Measurements from ENCODE around the gene TMEM52. TPM values are rescaled to one million over a fixed set of nuclear protein-coding genes. Genes with fewer than 3 reads are reported as not detected.
"Not testable (repeated sequence)": the region's sequence is repeated elsewhere in the genome, so short reads cannot be mapped to it uniquely, and the experiment has no call there.

TMEM52 gene
- total RNA-seq, 4 donors from 2014 or later: 0.40 to 3.1 (median 1.8) TPM

DNA sequence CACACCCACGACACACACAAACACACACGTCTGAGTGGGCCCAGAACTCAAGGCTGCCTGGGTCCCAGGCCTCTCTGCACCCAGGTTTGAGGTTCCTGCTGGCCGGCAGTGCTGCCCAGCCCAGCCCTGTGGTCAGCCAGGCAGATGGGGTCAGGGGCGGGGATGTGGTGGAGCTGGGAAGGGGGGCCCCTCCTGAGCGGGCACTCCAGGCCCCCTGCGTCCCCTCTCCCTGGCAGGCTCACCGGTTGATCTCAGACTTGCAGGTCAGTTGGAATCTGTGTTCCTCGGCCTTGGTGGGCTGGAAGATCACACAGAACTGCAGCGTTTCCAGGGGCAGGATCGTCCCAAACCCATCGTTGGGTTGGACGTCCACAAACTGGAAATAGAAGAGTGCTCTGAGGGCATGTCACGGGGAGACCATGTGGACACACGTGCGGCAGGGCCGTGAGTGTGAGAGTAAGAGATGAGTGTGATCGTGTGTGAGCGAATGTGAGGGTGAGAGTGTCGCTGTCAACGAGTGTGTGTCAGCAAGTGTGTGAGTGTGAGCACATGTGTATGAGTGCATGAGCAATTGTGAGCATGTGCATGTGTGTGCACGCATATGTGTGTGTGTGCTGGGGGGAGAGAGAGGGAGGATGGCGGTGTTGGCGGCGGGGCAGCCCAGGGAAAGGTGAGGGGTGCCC lies 19.7 kb upstream of the TMEM52 start:
- Histone ChIP-seq H3K36me3 (no peaks in the 10 kb centered on the region), H3K4me1 (peaks cover 0 to 2% (median under 1%) of the 10 kb centered on the region in 3 donors), H3K27me3 (peaks cover 68% of the 10 kb centered on the region), H3K27ac (no peak overlapping the region), H3K9me3 (no peaks in the 10 kb centered on the region), H3K4me3 (no peak overlapping the region)
- TF ChIP-seq POLR2AphosphoS5 (IDR thresholded peaks at IDR 0.05) (no peak), POLR2A (IDR thresholded peaks at IDR 0.05) (no peak), EP300 (IDR thresholded peaks at IDR 0.05) (no peak)
- TF ChIP-seq, protein P1, sequence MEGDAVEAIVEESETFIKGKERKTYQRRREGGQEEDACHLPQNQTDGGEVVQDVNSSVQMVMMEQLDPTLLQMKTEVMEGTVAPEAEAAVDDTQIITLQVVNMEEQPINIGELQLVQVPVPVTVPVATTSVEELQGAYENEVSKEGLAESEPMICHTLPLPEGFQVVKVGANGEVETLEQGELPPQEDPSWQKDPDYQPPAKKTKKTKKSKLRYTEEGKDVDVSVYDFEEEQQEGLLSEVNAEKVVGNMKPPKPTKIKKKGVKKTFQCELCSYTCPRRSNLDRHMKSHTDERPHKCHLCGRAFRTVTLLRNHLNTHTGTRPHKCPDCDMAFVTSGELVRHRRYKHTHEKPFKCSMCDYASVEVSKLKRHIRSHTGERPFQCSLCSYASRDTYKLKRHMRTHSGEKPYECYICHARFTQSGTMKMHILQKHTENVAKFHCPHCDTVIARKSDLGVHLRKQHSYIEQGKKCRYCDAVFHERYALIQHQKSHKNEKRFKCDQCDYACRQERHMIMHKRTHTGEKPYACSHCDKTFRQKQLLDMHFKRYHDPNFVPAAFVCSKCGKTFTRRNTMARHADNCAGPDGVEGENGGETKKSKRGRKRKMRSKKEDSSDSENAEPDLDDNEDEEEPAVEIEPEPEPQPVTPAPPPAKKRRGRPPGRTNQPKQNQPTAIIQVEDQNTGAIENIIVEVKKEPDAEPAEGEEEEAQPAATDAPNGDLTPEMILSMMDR (IDR thresholded peaks at IDR 0.05): no peak
- ATAC-seq: no peak
- 85 to 87% methylated on average over 5 to 13 of the region's 24 CpGs for WGBS, 2 donors (ENCODE audit: low coverage in 1 of 2)

DNA sequence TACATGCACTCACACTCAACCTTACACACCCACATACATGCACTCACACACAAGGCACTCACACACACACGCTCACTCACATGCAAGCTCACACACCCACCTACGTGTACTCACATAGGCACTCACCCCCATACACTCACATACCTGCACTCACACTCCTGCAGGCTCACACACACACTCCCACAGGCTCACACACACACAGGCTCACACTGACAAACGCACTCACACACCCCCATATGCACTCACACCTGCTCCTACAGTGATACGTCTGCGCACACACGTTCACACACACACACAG lies 19.1 kb upstream of the TMEM52 start:
- no peak for ATAC-seq
- H3K9me3 ChIP-seq: no peaks in the 10 kb centered on the region
- peaks cover 62% of the 10 kb centered on the region for H3K27me3 ChIP-seq
- H3K36me3 ChIP-seq: no peaks in the 10 kb centered on the region
- no peak for TF ChIP-seq POLR2A (IDR thresholded peaks at IDR 0.05)
- no peak for TF ChIP-seq EP300 (IDR thresholded peaks at IDR 0.05)
- TF ChIP-seq, protein P1 (IDR thresholded peaks at IDR 0.05): no peak
- no peak for TF ChIP-seq POLR2AphosphoS5 (IDR thresholded peaks at IDR 0.05)
- WGBS, 2 donors (ENCODE audit: low coverage in 1 of 2): 75 to 78% methylated on average over 6 of the region's 6 CpGs
- H3K27ac ChIP-seq: no peak overlapping the region
- no peaks in the 10 kb centered on the region for H3K4me1 ChIP-seq
- no peak overlapping the region for H3K4me3 ChIP-seq

DNA sequence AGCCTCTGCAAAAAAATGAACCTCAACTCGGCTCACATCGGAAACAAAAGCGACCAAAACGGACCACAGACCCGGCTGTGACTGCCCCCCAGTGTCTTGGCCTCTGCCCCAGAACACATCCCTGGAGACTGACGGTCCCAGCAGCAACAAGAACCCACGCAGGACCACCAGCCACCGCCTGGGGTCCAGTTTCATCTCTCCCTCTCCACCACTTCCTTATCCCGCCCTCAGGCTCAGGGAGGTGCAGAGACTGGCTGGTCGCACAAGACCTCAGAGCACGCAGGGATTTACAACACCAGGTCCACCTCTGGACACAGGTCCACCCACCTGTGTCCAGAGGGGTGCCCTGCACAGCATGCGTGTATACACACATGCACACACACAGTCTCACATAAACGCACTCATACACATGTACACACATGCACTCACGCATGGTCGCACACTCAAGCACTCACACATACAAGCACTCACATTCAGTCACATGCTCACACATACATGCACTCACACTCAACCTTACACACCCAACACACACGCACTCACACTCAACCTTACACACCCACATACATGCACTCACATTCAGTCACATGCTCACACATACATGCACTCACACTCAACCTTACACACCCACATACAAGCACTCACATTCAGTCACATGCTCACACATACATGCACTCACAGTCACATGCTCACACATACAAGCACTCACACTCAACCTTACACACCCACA lies 18.6 kb upstream of the TMEM52 start:
- Histone ChIP-seq H3K36me3 (no peaks in the 10 kb centered on the region), H3K27me3 (peaks cover 58% of the 10 kb centered on the region), H3K4me3 (no peak overlapping the region), H3K27ac (no peak overlapping the region), H3K4me1 (no peaks in the 10 kb centered on the region), H3K9me3 (no peaks in the 10 kb centered on the region)
- TF ChIP-seq POLR2AphosphoS5 (IDR thresholded peaks at IDR 0.05) (no peak), EP300 (IDR thresholded peaks at IDR 0.05) (no peak), POLR2A (IDR thresholded peaks at IDR 0.05) (no peak)
- TF ChIP-seq, protein P1 (IDR thresholded peaks at IDR 0.05): no peak
- WGBS, 2 donors (ENCODE audit: low coverage in 1 of 2): 69 to 85% methylated on average over 2 to 4 of the region's 16 CpGs
- ATAC-seq: no peak

DNA sequence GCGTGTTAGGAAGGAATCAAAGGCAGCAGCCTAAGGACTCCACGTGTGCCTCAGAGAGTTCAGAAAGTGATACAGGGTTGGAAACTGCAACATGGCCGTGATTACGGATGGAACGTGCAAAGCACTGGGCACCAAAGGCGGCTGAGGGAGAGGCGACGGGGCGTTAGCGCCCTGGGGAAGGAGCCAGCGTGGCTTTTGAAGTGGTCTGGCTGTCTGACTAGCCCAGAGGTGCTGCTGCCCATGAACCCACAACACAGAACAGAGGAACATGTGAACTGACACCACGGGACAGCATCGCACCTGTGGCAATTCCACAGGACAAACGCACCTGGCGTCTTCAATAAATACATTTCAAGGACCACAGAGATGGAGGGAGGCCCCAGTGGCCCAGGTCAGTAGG lies 18.0 kb upstream of the TMEM52 start:
- no peaks in the 10 kb centered on the region for H3K4me1 ChIP-seq
- no peak for ATAC-seq
- no peaks in the 10 kb centered on the region for H3K9me3 ChIP-seq
- no peak overlapping the region for H3K27ac ChIP-seq
- peaks cover 56% of the 10 kb centered on the region for H3K27me3 ChIP-seq
- WGBS, 2 donors (ENCODE audit: low coverage in 1 of 2): 70 to 79% methylated on average over 10 to 11 of the region's 15 CpGs
- H3K36me3 ChIP-seq: no peaks in the 10 kb centered on the region
- no peak overlapping the region for H3K4me3 ChIP-seq
- TF ChIP-seq POLR2AphosphoS5 (IDR thresholded peaks at IDR 0.05) (no peak), POLR2A (IDR thresholded peaks at IDR 0.05) (no peak), EP300 (IDR thresholded peaks at IDR 0.05) (no peak)
- TF ChIP-seq, protein P1 (IDR thresholded peaks at IDR 0.05): no peak

DNA sequence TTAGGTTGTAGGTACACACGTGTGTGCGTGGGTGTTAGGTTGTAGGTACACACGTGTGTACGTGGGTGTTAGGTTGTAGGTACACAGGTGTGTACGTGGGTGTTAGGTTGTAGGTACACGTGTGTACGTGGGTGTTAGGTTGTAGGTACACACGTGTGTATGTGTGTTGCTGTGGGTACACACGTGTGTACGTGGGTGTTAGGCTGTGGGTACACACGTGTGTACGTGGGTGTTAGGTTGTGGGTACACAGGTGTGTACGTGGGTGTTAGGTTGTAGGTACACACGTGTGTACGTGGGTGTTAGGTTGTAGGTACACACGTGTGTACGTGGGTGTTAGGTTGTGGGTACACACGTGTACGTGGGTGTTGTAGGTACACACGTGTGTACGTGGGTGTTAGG lies 15.8 kb upstream of the TMEM52 start:
- H3K4me3 ChIP-seq, H3K36me3 ChIP-seq, ATAC-seq, H3K27ac ChIP-seq, H3K4me1 ChIP-seq, H3K9me3 ChIP-seq: not testable (repeated sequence)
- peaks cover 38% of the 10 kb centered on the region for H3K27me3 ChIP-seq
- WGBS, 2 donors (ENCODE audit: low coverage in 1 of 2): 69 to 93% methylated on average over 4 to 21 of the region's 21 CpGs

All from gastroesophageal sphincter (tissue), 4 donors.